HEK293T (cell line): ENCODE results near the gene ZMAT5.

ENCODE experiments used
- CTCF ChIA-PET: fragments of 350-600 bp; formaldehyde crosslinking; extraction: SDS; loops from one replicate; lab custom pipeline; 2021; ENCODE audit warnings: antibody characterized with exemption, inconsistent platforms; lab: Yijun Ruan, JAX
- POLR2A ChIA-PET: fragments of 350-600 bp; formaldehyde crosslinking; extraction: SDS; loops from one replicate; lab custom pipeline; 2020; ENCODE audit warnings: antibody characterized with exemption, inconsistent platforms; lab: Yijun Ruan, JAX
- DNase-seq: peaks from one replicate; pipeline ENCODE4 v3.0.0; 2012; ENCODE audit warnings: mixed read lengths; ENCODE audit errors: extremely low spot score
- ARNT ChIP-seq: fragments of 450-650 bp; IDR thresholded peaks from 2 replicates; pipeline ENCODE4 v1.6.1; 2017; ENCODE audit warnings: mild to moderate bottlenecking
- BHLHE40 ChIP-seq: fragments of 450-650 bp; IDR thresholded peaks from 2 replicates; pipeline ENCODE4 v1.6.1; 2016; ENCODE audit warnings: mild to moderate bottlenecking, moderate library complexity, borderline replicate concordance
- CTBP1 ChIP-seq: fragments of 450-650 bp; IDR thresholded peaks from 2 replicates; pipeline ENCODE4 v1.6.1; 2016; ENCODE audit warnings: borderline replicate concordance
- ELF4 ChIP-seq: fragments of 450-650 bp; IDR thresholded peaks from 2 replicates; pipeline ENCODE4 v1.6.1; 2017; ENCODE audit warnings: antibody characterized with exemption
- FOXA1 ChIP-seq: fragments of 450-650 bp; IDR thresholded peaks from 2 replicates; pipeline ENCODE4 v1.6.1; 2016; ENCODE audit warnings: mild to moderate bottlenecking
- FOXK2 ChIP-seq: fragments of 450-650 bp; IDR thresholded peaks from 2 replicates; pipeline ENCODE4 v1.6.1; 2016; ENCODE audit warnings: mild to moderate bottlenecking
- FOXM1 ChIP-seq: fragments of 450-650 bp; IDR thresholded peaks from 2 replicates; pipeline ENCODE4 v1.6.1; 2017; ENCODE audit warnings: mild to moderate bottlenecking, borderline replicate concordance
- HDGF ChIP-seq: fragments of 450-650 bp; IDR thresholded peaks from 2 replicates; pipeline ENCODE4 v1.6.1; 2017; ENCODE audit warnings: antibody characterized with exemption, borderline replicate concordance
- L3MBTL2 ChIP-seq: fragments of 450-650 bp; conservative IDR thresholded peaks from 2 replicates; pipeline ENCODE4 v1.6.1; 2016; ENCODE audit warnings: mild to moderate bottlenecking
- LEF1 ChIP-seq: fragments of 450-650 bp; IDR thresholded peaks from 2 replicates; pipeline ENCODE4 v1.6.1; 2017; ENCODE audit warnings: mild to moderate bottlenecking, borderline replicate concordance
- NFRKB ChIP-seq: fragments of 450-650 bp; IDR thresholded peaks from 2 replicates; pipeline ENCODE4 v1.6.1; 2016; ENCODE audit warnings: mild to moderate bottlenecking, moderate library complexity
- SP1 ChIP-seq: fragments of 450-650 bp; IDR thresholded peaks from 2 replicates; pipeline ENCODE4 v1.6.1; 2017
- SUZ12 ChIP-seq: fragments of 450-650 bp; IDR thresholded peaks from 2 replicates; pipeline ENCODE4 v1.6.1; 2016; ENCODE audit warnings: mild to moderate bottlenecking
- TARDBP ChIP-seq: fragments of 450-650 bp; IDR thresholded peaks from 2 replicates; pipeline ENCODE4 v1.6.1; 2016
- ZNF384 ChIP-seq: fragments of 450-650 bp; IDR thresholded peaks from 2 replicates; pipeline ENCODE4 v1.6.1; 2016
- TF ChIP-seq, protein P1 (sequence below): fragments of 450-650 bp; IDR thresholded peaks from 2 replicates; pipeline ENCODE4 v1.6.1; 2016

Gene ZMAT5

DNA sequence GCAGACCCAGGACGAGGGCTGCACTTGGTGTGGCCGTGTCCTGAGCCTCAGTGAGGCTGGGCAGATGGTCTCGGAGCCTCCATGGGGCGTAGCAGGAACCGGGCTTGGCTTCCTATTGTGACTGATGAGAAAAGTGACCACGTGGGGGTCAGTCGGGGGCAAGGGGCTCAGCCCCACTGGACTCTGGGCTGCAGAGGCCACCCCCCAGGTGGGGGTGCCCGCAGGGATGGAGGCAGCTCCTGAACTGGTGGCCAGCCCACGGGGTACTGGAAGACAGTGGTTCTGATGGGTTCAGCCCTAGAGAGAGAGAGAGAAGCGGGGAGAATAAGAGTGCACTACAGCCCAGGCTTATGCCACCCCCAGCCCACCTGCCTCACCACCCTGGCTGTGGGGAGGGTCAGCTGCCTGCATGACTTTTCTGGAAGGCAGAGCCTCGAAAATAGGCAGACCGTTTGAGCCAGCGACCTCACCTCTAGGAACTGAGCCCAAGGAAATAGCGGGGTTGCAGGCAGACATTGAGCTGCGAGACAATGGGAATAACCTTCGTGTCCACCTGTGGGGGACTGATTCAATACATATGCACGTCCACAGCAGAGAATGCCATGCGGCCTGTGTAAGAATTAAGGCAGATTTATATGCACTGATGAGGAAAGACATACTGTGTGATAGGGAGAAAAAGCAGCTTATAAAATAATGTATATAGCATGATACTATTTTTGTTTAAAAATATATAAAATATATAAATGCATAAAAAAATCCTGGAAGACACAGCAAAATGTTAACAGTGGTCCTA lies 35.6 kb downstream of the ZMAT5 start:
- CTCF ChIA-PET = no interaction called here
- no peak for TF ChIP-seq FOXK2
- no peak for TF ChIP-seq FOXM1
- TF ChIP-seq L3MBTL2 = no peak
- TF ChIP-seq, protein P1, sequence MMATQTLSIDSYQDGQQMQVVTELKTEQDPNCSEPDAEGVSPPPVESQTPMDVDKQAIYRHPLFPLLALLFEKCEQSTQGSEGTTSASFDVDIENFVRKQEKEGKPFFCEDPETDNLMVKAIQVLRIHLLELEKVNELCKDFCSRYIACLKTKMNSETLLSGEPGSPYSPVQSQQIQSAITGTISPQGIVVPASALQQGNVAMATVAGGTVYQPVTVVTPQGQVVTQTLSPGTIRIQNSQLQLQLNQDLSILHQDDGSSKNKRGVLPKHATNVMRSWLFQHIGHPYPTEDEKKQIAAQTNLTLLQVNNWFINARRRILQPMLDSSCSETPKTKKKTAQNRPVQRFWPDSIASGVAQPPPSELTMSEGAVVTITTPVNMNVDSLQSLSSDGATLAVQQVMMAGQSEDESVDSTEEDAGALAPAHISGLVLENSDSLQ = no peak
- no peak for TF ChIP-seq CTBP1
- no peak for TF ChIP-seq TARDBP
- TF ChIP-seq BHLHE40 = no peak
- TF ChIP-seq LEF1 = no peak
- POLR2A ChIA-PET = no interaction called here
- DNase-seq = no peak

GRCh38 chr22:29729161-29729560 lies 37.6 kb downstream of the ZMAT5 start:
- TF ChIP-seq L3MBTL2 = no peak
- TF ChIP-seq FOXK2 = no peak
- TF ChIP-seq SUZ12 = no peak
- TF ChIP-seq TARDBP = no peak
- no peak for TF ChIP-seq ZNF384
- no peak for TF ChIP-seq ELF4
- no peak for TF ChIP-seq ARNT
- TF ChIP-seq NFRKB = no peak
- TF ChIP-seq HDGF = no peak
- TF ChIP-seq FOXA1 = no peak
- ChIA-PET POLR2A (no interaction called here), CTCF (no interaction called here)
- no peak for DNase-seq

DNA sequence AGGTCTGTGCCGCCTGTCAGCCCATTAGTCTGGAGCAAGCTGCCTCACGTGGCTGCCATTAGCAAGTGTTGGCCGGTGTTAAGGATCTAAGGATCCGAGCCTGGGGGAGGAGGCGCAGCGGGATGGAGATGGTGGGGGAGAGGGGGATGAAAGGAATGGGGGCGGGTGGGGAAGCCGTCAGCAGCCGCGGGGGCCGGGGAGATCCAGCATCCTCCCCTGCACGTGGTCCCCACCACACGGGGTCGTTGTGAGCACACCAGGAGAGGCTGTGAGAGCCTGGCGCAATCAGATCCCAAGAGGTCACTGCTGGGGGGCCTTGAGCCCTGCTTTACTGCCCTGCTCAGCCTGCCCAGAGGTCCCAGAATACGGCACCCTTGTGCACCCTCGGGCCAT lies 39.7 kb downstream of the ZMAT5 start:
- ChIA-PET POLR2A (no interaction called here), CTCF (no interaction called here)
- TF ChIP-seq HDGF (no peak), TARDBP (no peak), NFRKB (no peak), CTBP1 (no peak), BHLHE40 (no peak), ARNT (no peak), FOXM1 (no peak), SUZ12 (no peak), ELF4 (no peak), L3MBTL2 (no peak), FOXK2 (no peak), SP1 (no peak), ZNF384 (no peak), FOXA1 (no peak), LEF1 (no peak)
- TF ChIP-seq, protein P1 = no peak
- peak; percentile 73 for DNase-seq

- DNase-seq = no peak
- ChIA-PET CTCF (no interaction called here), POLR2A (no interaction called here)
- TF ChIP-seq TARDBP = no peak
- TF ChIP-seq LEF1 = no peak
- no peak for TF ChIP-seq NFRKB
- no peak for TF ChIP-seq FOXK2
- TF ChIP-seq, protein P1 = no peak
- TF ChIP-seq CTBP1 = no peak
- no peak for TF ChIP-seq BHLHE40
- no peak for TF ChIP-seq SP1
- no peak for TF ChIP-seq ARNT
- no peak for TF ChIP-seq L3MBTL2
- TF ChIP-seq ZNF384 = no peak
- TF ChIP-seq FOXA1 = no peak
- no peak for TF ChIP-seq ELF4
- no peak for TF ChIP-seq SUZ12
- TF ChIP-seq HDGF = no peak
Observed at GRCh38 chr22:29726512-29727130, 40.2 kb downstream of the ZMAT5 start.

- DNase-seq = no peak
- CTCF ChIA-PET = no interaction called here
- POLR2A ChIA-PET = no interaction called here
- TF ChIP-seq, protein P1 = no peak
- TF ChIP-seq FOXM1 = no peak
- TF ChIP-seq BHLHE40 = no peak
- TF ChIP-seq FOXA1 = no peak
- no peak for TF ChIP-seq ZNF384
- no peak for TF ChIP-seq LEF1
- no peak for TF ChIP-seq ARNT
Observed at GRCh38 chr22:29726106-29726505, 40.7 kb downstream of the ZMAT5 start.
